DMS153 treated with DMSO at 0.1 percent for 48 hours (cell line): Measurements from ENCODE around the gene EDN2.

ENCODE experiments used
- DNase-seq: peaks from one replicate; lab custom pipeline; 2025; ENCODE audit not compliant: unreplicated experiment; lab: John Stamatoyannopoulos, UW

EDN2 gene

GRCh38 chr1:41486053-41486370 is 1.5 kb upstream of the EDN2 start:
- no peak for DNase-seq

- no peak for DNase-seq
Observed at GRCh38 chr1:41485605-41486004, 1.1 kb upstream of the EDN2 start.

GRCh38 chr1:41483960-41484401 is 502 bp downstream of the EDN2 start:
- DNase-seq: no peak

GRCh38 chr1:41483001-41483850 is 1.3 kb downstream of the EDN2 start:
- DNase-seq: no peak

GRCh38 chr1:41482001-41482765 is 2.3 kb downstream of the EDN2 start:
- DNase-seq: no peak

GRCh38 chr1:41481109-41481775 is 3.2 kb downstream of the EDN2 start:
- no peak for DNase-seq

- DNase-seq: no peak
Observed at GRCh38 chr1:41480204-41481108, 4.0 kb downstream of the EDN2 start.

- DNase-seq: no peak
Observed at GRCh38 chr1:41479808-41480160, 4.7 kb downstream of the EDN2 start.

- no peak for DNase-seq
Observed at GRCh38 chr1:41479000-41479807, 5.3 kb downstream of the EDN2 start.

GRCh38 chr1:41478118-41478748 is 6.2 kb downstream of the EDN2 start:
- DNase-seq: no peak

GRCh38 chr1:41476807-41477361 is 7.6 kb downstream of the EDN2 start:
- DNase-seq: no peak

- DNase-seq: no peak
Observed at GRCh38 chr1:41475859-41476567, 8.5 kb downstream of the EDN2 start.

GRCh38 chr1:41475346-41475745 is 9.1 kb downstream of the EDN2 start:
- no peak for DNase-seq

- no peak for DNase-seq
Observed at GRCh38 chr1:41474490-41475271, 9.8 kb downstream of the EDN2 start.

GRCh38 chr1:41473738-41474362 is 10.6 kb downstream of the EDN2 start:
- DNase-seq: no peak

- DNase-seq: no peak
Observed at GRCh38 chr1:41471658-41472057, 12.8 kb downstream of the EDN2 start.

GRCh38 chr1:41469706-41470105 is 14.8 kb downstream of the EDN2 start:
- no peak for DNase-seq
